Trophoblast cell (in vitro differentiated cells and primary cell): ENCODE data around the gene MLC1.

Experiments
- DNase-seq, 2 donors: peaks; one replicate each; pipeline ENCODE4 v3.0.0-alpha.2; 2016
- H2AFZ ChIP-seq: 2 replicates; pipeline ENCODE4 v1.6.1; 2013; ENCODE audit warnings: low read length, moderate library complexity, mild to moderate bottlenecking; ENCODE audit not compliant: insufficient read depth, poor library complexity
- H2AK5ac ChIP-seq: 2 replicates; pipeline ENCODE4 v1.6.1; 2013; ENCODE audit warnings: mild to moderate bottlenecking, low read length
- H2BK120ac ChIP-seq: 2 replicates; pipeline ENCODE4 v1.6.1; 2013; ENCODE audit warnings: low read length, mild to moderate bottlenecking, moderate library complexity; ENCODE audit not compliant: insufficient read depth, poor library complexity
- H2BK12ac ChIP-seq: 2 replicates; pipeline ENCODE4 v1.6.1; 2013; ENCODE audit warnings: mild to moderate bottlenecking, low read length, moderate library complexity
- H2BK5ac ChIP-seq: 2 replicates; pipeline ENCODE4 v1.6.1; 2013; ENCODE audit warnings: low read length, low read depth, moderate library complexity, mild to moderate bottlenecking; ENCODE audit not compliant: poor library complexity
- H3K14ac ChIP-seq: 2 replicates; pipeline ENCODE4 v1.6.1; 2013; ENCODE audit warnings: mild to moderate bottlenecking, low read length
- H3K18ac ChIP-seq: 2 replicates; pipeline ENCODE4 v1.6.1; 2013; ENCODE audit warnings: mild to moderate bottlenecking, low read length
- H3K23ac ChIP-seq: 2 replicates; pipeline ENCODE4 v1.6.1; 2013; ENCODE audit warnings: low read length
- H3K27ac ChIP-seq: 2 replicates; pipeline ENCODE4 v1.5.1; 2013; ENCODE audit warnings: low read depth, mild to moderate bottlenecking, inconsistent platforms, low read length, moderate library complexity
- H3K27me3 ChIP-seq: 2 replicates; pipeline ENCODE4 v1.6.1; 2013; ENCODE audit warnings: inconsistent platforms, mild to moderate bottlenecking, low read length, moderate library complexity; ENCODE audit not compliant: insufficient read depth
- H3K36me3 ChIP-seq, 2 experiments: 1 replicate in 1 of 2; 2 replicates in 1 of 2; pipeline ENCODE4 v1.6.1; 2013; ENCODE audit warnings: low read length in 2 of 2, mild to moderate bottlenecking in 2 of 2, moderate library complexity in 1 of 2; ENCODE audit not compliant: insufficient read depth in 2 of 2, control insufficient read depth in 1 of 2
- H3K4ac ChIP-seq: 2 replicates; pipeline ENCODE4 v1.6.1; 2013; ENCODE audit warnings: low read depth, mild to moderate bottlenecking, low read length, moderate library complexity
- H3K4me1 ChIP-seq, 2 experiments: 1 replicate in 1 of 2; 2 replicates in 1 of 2; pipeline ENCODE4 v1.6.1; 2013; ENCODE audit warnings: low read length in 2 of 2, mild to moderate bottlenecking in 2 of 2, moderate library complexity in 1 of 2; ENCODE audit not compliant: insufficient read depth in 2 of 2, control insufficient read depth in 1 of 2
- H3K4me2 ChIP-seq: 2 replicates; pipeline ENCODE4 v1.6.1; 2013; ENCODE audit warnings: inconsistent platforms, mild to moderate bottlenecking, low read length, moderate library complexity
- H3K4me3 ChIP-seq: 2 replicates; pipeline ENCODE4 v1.5.1; 2013; ENCODE audit warnings: mild to moderate bottlenecking, low read depth, low read length, inconsistent platforms
- H3K79me1 ChIP-seq: one replicate; pipeline ENCODE4 v1.6.1; 2013; ENCODE audit warnings: low read length
- H3K79me2 ChIP-seq: 2 replicates; pipeline ENCODE4 v1.6.1; 2013; ENCODE audit warnings: low read length, mild to moderate bottlenecking; ENCODE audit not compliant: control insufficient read depth, insufficient read depth, poor library complexity
- H3K9ac ChIP-seq: 2 replicates; pipeline ENCODE4 v1.6.1; 2013; ENCODE audit warnings: mild to moderate bottlenecking, low read length
- H3K9me3 ChIP-seq: 2 replicates; pipeline ENCODE4 v1.6.1; 2013; ENCODE audit warnings: low read depth, mild to moderate bottlenecking, control low read depth, inconsistent platforms, low read length; ENCODE audit not compliant: insufficient read depth
- H4K12ac ChIP-seq: 2 replicates; pipeline ENCODE4 v1.6.1; 2013; ENCODE audit warnings: low read depth, mild to moderate bottlenecking, low read length, moderate library complexity
- H4K8ac ChIP-seq: 2 replicates; pipeline ENCODE4 v1.6.1; 2013; ENCODE audit warnings: low read depth, mild to moderate bottlenecking, low read length, moderate library complexity
- H4K91ac ChIP-seq: one replicate; pipeline ENCODE4 v1.6.1; 2013; ENCODE audit warnings: low read depth, mild to moderate bottlenecking, low read length, moderate library complexity
- WGBS: extraction: QIAGEN DNeasy Blood & Tissue Kit; methylation state at CpG from one replicate; pipeline ENCODE4 v1.1.7; 2013; ENCODE audit warnings: missing lambda C conversion rate; ENCODE audit not compliant: insufficient read length, insufficient coverage; ENCODE audit errors: extremely low coverage; 5-methylcytosine and 5-hydroxymethylcytosine counted together

MLC1 gene

GRCh38 chr22:50058906-50059880 is 26.0 kb downstream of the MLC1 start:
- no peak overlapping the region for H2BK5ac ChIP-seq
- H3K9ac ChIP-seq: no peak overlapping the region
- H4K91ac ChIP-seq: peak overlapping the region; percentile 13
- no peak overlapping the region for H3K14ac ChIP-seq
- H3K4me1 ChIP-seq: peaks cover 0 to 10% of the 10 kb centered on the region in 2 experiments
- H3K27me3 ChIP-seq: peaks cover 20% of the 10 kb centered on the region
- no peaks in the 10 kb centered on the region for H3K36me3 ChIP-seq
- no peak overlapping the region for H3K4me3 ChIP-seq
- H4K12ac ChIP-seq: no peak overlapping the region
- peak overlapping the region; percentile 51 for H2BK12ac ChIP-seq
- H3K18ac ChIP-seq: no peak overlapping the region
- H2AFZ ChIP-seq: no peak overlapping the region
- peak overlapping the region; percentile 52 for H3K4me2 ChIP-seq
- no peak overlapping the region for H3K27ac ChIP-seq
- WGBS: no CpG with 5 or more reads among the region's 31 CpGs
- no peak for DNase-seq
- no peak overlapping the region for H2BK120ac ChIP-seq
- H3K79me2 ChIP-seq: no peaks in the 10 kb centered on the region
- no peaks in the 10 kb centered on the region for H3K79me1 ChIP-seq
- no peak overlapping the region for H2AK5ac ChIP-seq
- H3K23ac ChIP-seq: no peak overlapping the region
- H3K9me3 ChIP-seq: peaks cover 1% of the 10 kb centered on the region
- no peak overlapping the region for H3K4ac ChIP-seq
- H4K8ac ChIP-seq: peak overlapping the region; percentile 49

GRCh38 chr22:50058061-50058905 is 26.9 kb downstream of the MLC1 start, which contains the start of gene TTLL8:
TSS of gene TTLL8 (minus strand) at chr22:50058298.
- Histone ChIP-seq H3K18ac (no peak within 1 kb of the TSS), H2BK120ac (no peak within 1 kb of the TSS), H2BK5ac (no peak within 1 kb of the TSS), H3K4me1 (peaks cover 0 to 10% of the 10 kb centered on the region in 2 experiments), H2AFZ (no peak within 1 kb of the TSS), H3K27ac (no peak within 1 kb of the TSS), H2BK12ac (peak within 1 kb of the TSS; percentile 51), H2AK5ac (no peak within 1 kb of the TSS), H3K27me3 (peaks cover 20% of the 10 kb centered on the region), H4K91ac (peak within 1 kb of the TSS; percentile 13), H3K4ac (no peak within 1 kb of the TSS), H3K79me1 (no peaks in the 10 kb centered on the region), H3K23ac (no peak within 1 kb of the TSS), H3K14ac (no peak within 1 kb of the TSS), H4K12ac (no peak within 1 kb of the TSS), H3K36me3 (no peaks in the 10 kb centered on the region), H3K9ac (no peak within 1 kb of the TSS), H4K8ac (peak within 1 kb of the TSS; percentile 49), H3K79me2 (no peaks in the 10 kb centered on the region), H3K9me3 (peaks cover 5% of the 10 kb centered on the region), H3K4me2 (peak within 1 kb of the TSS; percentile 52), H3K4me3 (no peak within 1 kb of the TSS)
- no CpG with 5 or more reads among the region's 102 CpGs for WGBS
- DNase-seq: no peak

GRCh38 chr22:50057278-50058060 is 27.8 kb downstream of the MLC1 start:
- H3K4me1 ChIP-seq: peaks cover 0 to 10% of the 10 kb centered on the region in 2 experiments
- H2BK12ac ChIP-seq: no peak overlapping the region
- H3K36me3 ChIP-seq: no peaks in the 10 kb centered on the region
- H3K27ac ChIP-seq: no peak overlapping the region
- no peak overlapping the region for H3K9ac ChIP-seq
- H2AFZ ChIP-seq: no peak overlapping the region
- no peaks in the 10 kb centered on the region for H3K79me1 ChIP-seq
- H2AK5ac ChIP-seq: no peak overlapping the region
- peaks cover 20% of the 10 kb centered on the region for H3K27me3 ChIP-seq
- H4K8ac ChIP-seq: no peak overlapping the region
- DNase-seq: no peak
- H3K14ac ChIP-seq: no peak overlapping the region
- H3K4ac ChIP-seq: no peak overlapping the region
- H3K4me2 ChIP-seq: no peak overlapping the region
- no peak overlapping the region for H3K4me3 ChIP-seq
- H4K12ac ChIP-seq: no peak overlapping the region
- H2BK120ac ChIP-seq: no peak overlapping the region
- H4K91ac ChIP-seq: no peak overlapping the region
- no peak overlapping the region for H3K18ac ChIP-seq
- H2BK5ac ChIP-seq: no peak overlapping the region
- H3K9me3 ChIP-seq: peaks cover 5% of the 10 kb centered on the region
- no CpG with 5 or more reads among the region's 14 CpGs for WGBS
- no peaks in the 10 kb centered on the region for H3K79me2 ChIP-seq
- no peak overlapping the region for H3K23ac ChIP-seq
